Neural crest cell (in vitro differentiated cells): ENCODE results near the gene FHOD3. TPM values are rescaled to one million over a fixed set of nuclear protein-coding genes. Genes with fewer than 3 reads are reported as not detected.

Experiments
- DNase-seq: peaks from one replicate; pipeline ENCODE4 v3.0.0; 2021; ENCODE audit warnings: low read depth, mixed read lengths, low spot score
- H3K27ac Mint-ChIP-seq: one replicate; pipeline ENCODE4 v1.8.0; 2021; ENCODE audit warnings: mild to moderate bottlenecking, mixed read lengths; ENCODE audit not compliant: unreplicated experiment
- H3K27me3 Mint-ChIP-seq: 2 replicates; pipeline ENCODE4 v1.8.0; 2021; ENCODE audit warnings: low read depth, mild to moderate bottlenecking, mixed read lengths
- H3K36me3 Mint-ChIP-seq: 2 replicates; pipeline ENCODE4 v1.8.0; 2021; ENCODE audit warnings: low read depth, mild to moderate bottlenecking, mixed read lengths
- H3K4me1 Mint-ChIP-seq: 2 replicates; pipeline ENCODE4 v1.8.0; 2021; ENCODE audit warnings: mixed read lengths
- H3K4me3 Mint-ChIP-seq: one replicate; pipeline ENCODE4 v1.8.0; 2021; ENCODE audit warnings: mild to moderate bottlenecking, mixed read lengths
- H3K9me3 Mint-ChIP-seq: 2 replicates; pipeline ENCODE4 v1.8.0; 2021; ENCODE audit warnings: mixed read lengths
- total RNA-seq: library from RNA; stranded (reverse); gene quantifications from 2 replicates; pipeline ENCODE4 v1.2.1, GENCODE V29; 2021
- TF ChIP-seq, protein P1 (sequence below): fragments of 200-600 bp; sonication (generic); conservative IDR thresholded peaks from 2 replicates; pipeline ENCODE4 v1.5.0; 2021; ENCODE audit warnings: antibody characterized with exemption, mild to moderate bottlenecking

The FHOD3 gene
- total RNA-seq, 1 donor from 2014 or later = 28.6 TPM

DNA sequence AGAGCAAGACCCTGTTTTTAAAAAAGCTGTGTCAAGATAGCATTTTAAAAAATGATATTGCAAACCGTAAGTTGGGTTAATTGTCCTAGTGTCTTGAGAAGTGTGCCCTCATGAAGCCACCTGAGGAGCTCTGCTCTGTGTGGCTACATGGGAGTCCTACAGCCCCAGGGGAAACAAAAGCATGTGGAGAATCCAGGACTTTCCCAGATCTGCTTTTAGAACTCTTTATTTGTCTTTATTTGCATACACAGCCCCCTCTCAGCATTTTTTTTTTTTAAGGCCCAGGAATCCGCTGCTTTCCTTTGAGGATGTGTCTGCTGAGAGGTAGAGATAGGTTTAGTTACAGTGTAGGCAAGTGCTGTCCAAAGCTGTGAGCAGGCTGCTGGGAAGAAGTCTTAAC lies 219.2 kb downstream of the FHOD3 start:
- DNase-seq = no peak
- H3K4me1 Mint-ChIP-seq = peaks cover 16% of the 10 kb centered on the region
- H3K36me3 Mint-ChIP-seq = peaks cover 7% of the 10 kb centered on the region
- TF ChIP-seq, protein P1, sequence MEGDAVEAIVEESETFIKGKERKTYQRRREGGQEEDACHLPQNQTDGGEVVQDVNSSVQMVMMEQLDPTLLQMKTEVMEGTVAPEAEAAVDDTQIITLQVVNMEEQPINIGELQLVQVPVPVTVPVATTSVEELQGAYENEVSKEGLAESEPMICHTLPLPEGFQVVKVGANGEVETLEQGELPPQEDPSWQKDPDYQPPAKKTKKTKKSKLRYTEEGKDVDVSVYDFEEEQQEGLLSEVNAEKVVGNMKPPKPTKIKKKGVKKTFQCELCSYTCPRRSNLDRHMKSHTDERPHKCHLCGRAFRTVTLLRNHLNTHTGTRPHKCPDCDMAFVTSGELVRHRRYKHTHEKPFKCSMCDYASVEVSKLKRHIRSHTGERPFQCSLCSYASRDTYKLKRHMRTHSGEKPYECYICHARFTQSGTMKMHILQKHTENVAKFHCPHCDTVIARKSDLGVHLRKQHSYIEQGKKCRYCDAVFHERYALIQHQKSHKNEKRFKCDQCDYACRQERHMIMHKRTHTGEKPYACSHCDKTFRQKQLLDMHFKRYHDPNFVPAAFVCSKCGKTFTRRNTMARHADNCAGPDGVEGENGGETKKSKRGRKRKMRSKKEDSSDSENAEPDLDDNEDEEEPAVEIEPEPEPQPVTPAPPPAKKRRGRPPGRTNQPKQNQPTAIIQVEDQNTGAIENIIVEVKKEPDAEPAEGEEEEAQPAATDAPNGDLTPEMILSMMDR = no peak
- H3K4me3 Mint-ChIP-seq = no peak overlapping the region
- no peaks in the 10 kb centered on the region for H3K9me3 Mint-ChIP-seq
- H3K27me3 Mint-ChIP-seq = no peaks in the 10 kb centered on the region
- H3K27ac Mint-ChIP-seq = no peak overlapping the region

DNA sequence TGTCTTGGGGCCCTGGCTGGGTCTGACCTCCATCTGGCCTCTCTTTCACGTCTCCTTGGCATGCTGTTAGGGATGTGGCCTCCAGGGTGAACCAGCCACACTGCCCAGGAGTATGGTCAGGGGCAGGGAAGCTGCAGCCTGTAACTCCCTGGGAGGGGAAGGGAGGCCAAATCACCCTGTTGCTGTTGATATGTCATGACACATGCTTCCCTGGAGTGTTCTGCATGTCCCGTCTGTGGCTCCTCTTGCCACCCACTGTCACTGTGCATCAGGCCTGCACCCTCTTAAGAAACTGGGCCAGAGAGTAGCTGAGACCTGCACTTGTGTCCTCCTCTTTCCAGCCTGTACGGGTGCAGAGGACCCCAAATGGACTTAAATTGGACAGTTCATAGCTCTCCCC lies 221.3 kb downstream of the FHOD3 start:
- TF ChIP-seq, protein P1 = no peak
- DNase-seq = no peak
- H3K27me3 Mint-ChIP-seq = no peaks in the 10 kb centered on the region
- H3K27ac Mint-ChIP-seq = peak overlapping the region; percentile 93
- peaks cover 23% of the 10 kb centered on the region for H3K4me1 Mint-ChIP-seq
- peaks cover 6% of the 10 kb centered on the region for H3K36me3 Mint-ChIP-seq
- H3K9me3 Mint-ChIP-seq = no peaks in the 10 kb centered on the region
- H3K4me3 Mint-ChIP-seq = no peak overlapping the region

DNA sequence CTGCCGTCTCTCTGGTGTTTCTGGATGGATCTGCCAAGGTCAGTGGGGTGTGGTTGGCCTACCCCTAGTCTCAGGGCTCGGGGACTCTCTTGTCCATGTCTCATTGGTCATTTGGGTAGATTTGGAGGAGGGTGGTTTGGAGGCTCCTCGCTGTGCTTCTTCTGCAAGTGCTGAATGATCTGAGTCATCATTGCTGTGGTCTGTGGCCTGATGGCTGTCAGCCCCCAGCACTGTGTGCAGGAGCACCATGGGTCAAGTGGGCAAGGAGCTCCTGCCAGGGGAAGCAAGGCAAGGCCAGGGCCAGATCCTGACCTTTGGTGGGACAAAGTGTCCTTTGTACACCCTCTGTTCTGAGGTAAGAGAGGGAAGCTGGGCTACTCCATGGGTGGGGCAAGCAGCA lies 221.8 kb downstream of the FHOD3 start:
- Mint-ChIP-seq H3K27ac (peak overlapping the region; percentile 30), H3K27me3 (no peaks in the 10 kb centered on the region), H3K4me3 (no peak overlapping the region), H3K36me3 (peaks cover 6% of the 10 kb centered on the region), H3K9me3 (no peaks in the 10 kb centered on the region), H3K4me1 (peaks cover 23% of the 10 kb centered on the region)
- DNase-seq = no peak
- TF ChIP-seq, protein P1 = no peak

DNA sequence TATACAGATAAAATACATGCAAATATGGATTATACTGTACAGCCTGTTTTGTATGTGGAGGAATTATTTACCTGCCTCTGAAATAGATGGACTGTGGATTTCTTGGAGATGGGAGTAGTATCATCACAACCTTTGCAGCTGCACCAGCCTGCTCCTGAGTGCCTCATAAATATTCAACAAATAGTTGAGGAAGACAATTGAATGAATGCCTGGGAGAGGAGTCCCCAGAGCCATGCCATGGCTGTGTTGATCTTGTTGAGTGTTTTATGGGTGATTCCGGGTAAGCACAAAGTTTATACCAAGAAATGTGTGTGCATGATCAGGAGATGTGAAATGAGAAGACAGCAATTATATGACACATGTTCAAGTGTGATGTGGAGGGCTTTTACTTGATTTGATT lies 225.0 kb downstream of the FHOD3 start:
- DNase-seq = no peak
- peaks cover 12% of the 10 kb centered on the region for H3K4me1 Mint-ChIP-seq
- H3K27me3 Mint-ChIP-seq = no peaks in the 10 kb centered on the region
- peaks cover 6% of the 10 kb centered on the region for H3K36me3 Mint-ChIP-seq
- no peak overlapping the region for H3K27ac Mint-ChIP-seq
- TF ChIP-seq, protein P1 = no peak
- no peaks in the 10 kb centered on the region for H3K9me3 Mint-ChIP-seq
- H3K4me3 Mint-ChIP-seq = no peak overlapping the region

DNA sequence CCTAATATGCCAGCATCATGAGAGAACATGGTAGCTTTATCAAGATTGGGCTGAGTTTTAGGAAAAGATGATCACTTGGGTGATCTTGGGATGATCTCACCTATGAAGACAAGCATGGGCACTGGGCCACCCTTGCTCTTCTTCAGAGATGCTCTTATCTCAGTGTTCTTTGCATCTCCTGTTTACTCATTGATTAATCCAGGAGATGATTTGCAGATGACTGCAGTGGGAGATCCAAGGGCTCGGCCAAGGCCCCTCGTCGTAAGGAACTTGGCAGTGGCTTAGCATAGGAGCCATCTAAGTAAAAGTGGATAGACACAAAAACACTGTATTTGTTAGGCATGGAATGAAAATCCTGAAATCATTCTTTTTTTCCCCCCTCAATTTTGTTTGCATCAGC lies 228.4 kb downstream of the FHOD3 start:
- H3K4me1 Mint-ChIP-seq = peaks cover 7% of the 10 kb centered on the region
- no peaks in the 10 kb centered on the region for H3K9me3 Mint-ChIP-seq

More for the DNA sequence above, 228.4 kb downstream of the FHOD3 start:
- no peak for DNase-seq
- Mint-ChIP-seq H3K27ac (no peak overlapping the region), H3K4me3 (no peak overlapping the region), H3K27me3 (no peaks in the 10 kb centered on the region), H3K36me3 (peaks cover 6% of the 10 kb centered on the region)
- TF ChIP-seq, protein P1 = no peak
